Trophoblast cell (in vitro differentiated cells and primary cell): Measurements from ENCODE around the gene C3orf80.

ENCODE experiments used
- DNase-seq, 2 donors: peaks; one replicate each; pipeline ENCODE4 v3.0.0-alpha.2; 2016
- H2AFZ ChIP-seq: 2 replicates; pipeline ENCODE4 v1.6.1; 2013; ENCODE audit warnings: low read length, moderate library complexity, mild to moderate bottlenecking; ENCODE audit not compliant: insufficient read depth, poor library complexity
- H2AK5ac ChIP-seq: 2 replicates; pipeline ENCODE4 v1.6.1; 2013; ENCODE audit warnings: mild to moderate bottlenecking, low read length
- H2BK120ac ChIP-seq: 2 replicates; pipeline ENCODE4 v1.6.1; 2013; ENCODE audit warnings: low read length, mild to moderate bottlenecking, moderate library complexity; ENCODE audit not compliant: insufficient read depth, poor library complexity
- H2BK12ac ChIP-seq: 2 replicates; pipeline ENCODE4 v1.6.1; 2013; ENCODE audit warnings: mild to moderate bottlenecking, low read length, moderate library complexity
- H2BK5ac ChIP-seq: 2 replicates; pipeline ENCODE4 v1.6.1; 2013; ENCODE audit warnings: low read length, low read depth, moderate library complexity, mild to moderate bottlenecking; ENCODE audit not compliant: poor library complexity
- H3K14ac ChIP-seq: 2 replicates; pipeline ENCODE4 v1.6.1; 2013; ENCODE audit warnings: mild to moderate bottlenecking, low read length
- H3K18ac ChIP-seq: 2 replicates; pipeline ENCODE4 v1.6.1; 2013; ENCODE audit warnings: mild to moderate bottlenecking, low read length
- H3K23ac ChIP-seq: 2 replicates; pipeline ENCODE4 v1.6.1; 2013; ENCODE audit warnings: low read length
- H3K27ac ChIP-seq: 2 replicates; pipeline ENCODE4 v1.5.1; 2013; ENCODE audit warnings: low read depth, mild to moderate bottlenecking, inconsistent platforms, low read length, moderate library complexity
- H3K27me3 ChIP-seq: 2 replicates; pipeline ENCODE4 v1.6.1; 2013; ENCODE audit warnings: inconsistent platforms, mild to moderate bottlenecking, low read length, moderate library complexity; ENCODE audit not compliant: insufficient read depth
- H3K36me3 ChIP-seq, 2 experiments: 1 replicate in 1 of 2; 2 replicates in 1 of 2; pipeline ENCODE4 v1.6.1; 2013; ENCODE audit warnings: low read length in 2 of 2, mild to moderate bottlenecking in 2 of 2, moderate library complexity in 1 of 2; ENCODE audit not compliant: insufficient read depth in 2 of 2, control insufficient read depth in 1 of 2
- H3K4ac ChIP-seq: 2 replicates; pipeline ENCODE4 v1.6.1; 2013; ENCODE audit warnings: low read depth, mild to moderate bottlenecking, low read length, moderate library complexity
- H3K4me1 ChIP-seq, 2 experiments: 1 replicate in 1 of 2; 2 replicates in 1 of 2; pipeline ENCODE4 v1.6.1; 2013; ENCODE audit warnings: low read length in 2 of 2, mild to moderate bottlenecking in 2 of 2, moderate library complexity in 1 of 2; ENCODE audit not compliant: insufficient read depth in 2 of 2, control insufficient read depth in 1 of 2
- H3K4me2 ChIP-seq: 2 replicates; pipeline ENCODE4 v1.6.1; 2013; ENCODE audit warnings: inconsistent platforms, mild to moderate bottlenecking, low read length, moderate library complexity
- H3K4me3 ChIP-seq: 2 replicates; pipeline ENCODE4 v1.5.1; 2013; ENCODE audit warnings: mild to moderate bottlenecking, low read depth, low read length, inconsistent platforms
- H3K79me1 ChIP-seq: one replicate; pipeline ENCODE4 v1.6.1; 2013; ENCODE audit warnings: low read length
- H3K79me2 ChIP-seq: 2 replicates; pipeline ENCODE4 v1.6.1; 2013; ENCODE audit warnings: low read length, mild to moderate bottlenecking; ENCODE audit not compliant: control insufficient read depth, insufficient read depth, poor library complexity
- H3K9ac ChIP-seq: 2 replicates; pipeline ENCODE4 v1.6.1; 2013; ENCODE audit warnings: mild to moderate bottlenecking, low read length
- H3K9me3 ChIP-seq: 2 replicates; pipeline ENCODE4 v1.6.1; 2013; ENCODE audit warnings: low read depth, mild to moderate bottlenecking, control low read depth, inconsistent platforms, low read length; ENCODE audit not compliant: insufficient read depth
- H4K12ac ChIP-seq: 2 replicates; pipeline ENCODE4 v1.6.1; 2013; ENCODE audit warnings: low read depth, mild to moderate bottlenecking, low read length, moderate library complexity
- H4K8ac ChIP-seq: 2 replicates; pipeline ENCODE4 v1.6.1; 2013; ENCODE audit warnings: low read depth, mild to moderate bottlenecking, low read length, moderate library complexity
- H4K91ac ChIP-seq: one replicate; pipeline ENCODE4 v1.6.1; 2013; ENCODE audit warnings: low read depth, mild to moderate bottlenecking, low read length, moderate library complexity
- WGBS: extraction: QIAGEN DNeasy Blood & Tissue Kit; methylation state at CpG from one replicate; pipeline ENCODE4 v1.1.7; 2013; ENCODE audit warnings: missing lambda C conversion rate; ENCODE audit not compliant: insufficient read length, insufficient coverage; ENCODE audit errors: extremely low coverage; 5-methylcytosine and 5-hydroxymethylcytosine counted together

Gene C3orf80

GRCh38 chr3:160179906-160180305 lies 45.3 kb upstream of the C3orf80 start:
- H3K27ac ChIP-seq: no peak overlapping the region
- no peak overlapping the region for H3K4me3 ChIP-seq
- H2AFZ ChIP-seq: no peak overlapping the region
- no peak overlapping the region for H2AK5ac ChIP-seq
- H3K4me2 ChIP-seq: no peak overlapping the region
- H3K4ac ChIP-seq: no peak overlapping the region
- H3K18ac ChIP-seq: no peak overlapping the region
- no peak overlapping the region for H3K14ac ChIP-seq
- H2BK5ac ChIP-seq: no peak overlapping the region
- no peak overlapping the region for H4K91ac ChIP-seq
- no peaks in the 10 kb centered on the region for H3K4me1 ChIP-seq
- no peak overlapping the region for H4K8ac ChIP-seq
- H3K9ac ChIP-seq: no peak overlapping the region
- no peak overlapping the region for H2BK120ac ChIP-seq
- H3K79me2 ChIP-seq: no peaks in the 10 kb centered on the region
- no peaks in the 10 kb centered on the region for H3K27me3 ChIP-seq
- no peaks in the 10 kb centered on the region for H3K36me3 ChIP-seq
- no peak overlapping the region for H3K23ac ChIP-seq
- WGBS: no CpG with 5 or more reads among the region's 2 CpGs
- no peak overlapping the region for H2BK12ac ChIP-seq
- no peaks in the 10 kb centered on the region for H3K79me1 ChIP-seq
- no peaks in the 10 kb centered on the region for H3K9me3 ChIP-seq
- H4K12ac ChIP-seq: no peak overlapping the region
- no peak for DNase-seq

- H3K79me2 ChIP-seq: no peaks in the 10 kb centered on the region
- H3K4me3 ChIP-seq: no peak overlapping the region
These were observed 44.5 kb upstream of the C3orf80 start for GRCh38 chr3:160180581-160181216.

GRCh38 chr3:160183345-160184076 lies 41.7 kb upstream of the C3orf80 start:
- Histone ChIP-seq H3K27me3 (no peaks in the 10 kb centered on the region), H2BK120ac (no peak overlapping the region), H4K8ac (no peak overlapping the region), H4K12ac (no peak overlapping the region), H3K14ac (no peak overlapping the region), H3K4ac (no peak overlapping the region), H3K18ac (no peak overlapping the region), H3K9me3 (no peaks in the 10 kb centered on the region), H3K4me2 (no peak overlapping the region), H3K23ac (no peak overlapping the region), H3K79me1 (no peaks in the 10 kb centered on the region), H3K4me3 (no peak overlapping the region), H3K4me1 (no peaks in the 10 kb centered on the region), H3K36me3 (no peaks in the 10 kb centered on the region), H3K79me2 (no peaks in the 10 kb centered on the region), H2BK12ac (no peak overlapping the region), H2AFZ (no peak overlapping the region), H4K91ac (no peak overlapping the region), H3K27ac (no peak overlapping the region), H3K9ac (no peak overlapping the region), H2BK5ac (no peak overlapping the region), H2AK5ac (no peak overlapping the region)
- no peak for DNase-seq
- WGBS: no CpG with 5 or more reads among the region's 4 CpGs

More at GRCh38 chr3:160180581-160181216, 44.5 kb upstream of the C3orf80 start:
- Histone ChIP-seq H3K79me1 (no peaks in the 10 kb centered on the region), H2BK120ac (no peak overlapping the region), H3K14ac (no peak overlapping the region), H3K36me3 (no peaks in the 10 kb centered on the region), H3K4me2 (no peak overlapping the region), H3K27me3 (no peaks in the 10 kb centered on the region), H2BK5ac (no peak overlapping the region), H3K18ac (no peak overlapping the region), H4K91ac (no peak overlapping the region), H4K8ac (no peak overlapping the region), H3K27ac (no peak overlapping the region), H2AFZ (no peak overlapping the region), H3K9me3 (no peaks in the 10 kb centered on the region), H3K4me1 (no peaks in the 10 kb centered on the region), H3K9ac (no peak overlapping the region), H3K4ac (no peak overlapping the region), H2AK5ac (no peak overlapping the region), H2BK12ac (no peak overlapping the region), H4K12ac (no peak overlapping the region), H3K23ac (no peak overlapping the region)
- no CpG with 5 or more reads among the region's 11 CpGs for WGBS
- no peak for DNase-seq

- H3K23ac ChIP-seq: no peak overlapping the region
- no peaks in the 10 kb centered on the region for H3K9me3 ChIP-seq
- H3K9ac ChIP-seq: no peak overlapping the region
- H2BK12ac ChIP-seq: no peak overlapping the region
- no peak overlapping the region for H3K27ac ChIP-seq
- H3K79me1 ChIP-seq: no peaks in the 10 kb centered on the region
- H4K8ac ChIP-seq: no peak overlapping the region
- H2BK120ac ChIP-seq: no peak overlapping the region
- H3K18ac ChIP-seq: no peak overlapping the region
- no CpG with 5 or more reads among the region's 3 CpGs for WGBS
- H3K4me2 ChIP-seq: no peak overlapping the region
- H3K4me1 ChIP-seq: no peaks in the 10 kb centered on the region
- no peak for DNase-seq
- no peaks in the 10 kb centered on the region for H3K79me2 ChIP-seq
- no peak overlapping the region for H3K4ac ChIP-seq
- H2AFZ ChIP-seq: no peak overlapping the region
- no peak overlapping the region for H4K12ac ChIP-seq
- H3K4me3 ChIP-seq: no peak overlapping the region
- H2BK5ac ChIP-seq: no peak overlapping the region
- H2AK5ac ChIP-seq: no peak overlapping the region
- H3K36me3 ChIP-seq: no peaks in the 10 kb centered on the region
- no peaks in the 10 kb centered on the region for H3K27me3 ChIP-seq
- no peak overlapping the region for H4K91ac ChIP-seq
- H3K14ac ChIP-seq: no peak overlapping the region
These were observed 40.6 kb upstream of the C3orf80 start for GRCh38 chr3:160184655-160185054.
